ENCODE results near the gene SNX19. TPM values are rescaled to one million over a fixed set of nuclear protein-coding genes. Genes with fewer than 3 reads are reported as not detected.

The SNX19 gene
- total RNA-seq, 1 experiment from 2014 or later, result 79.3 TPM

DNA sequence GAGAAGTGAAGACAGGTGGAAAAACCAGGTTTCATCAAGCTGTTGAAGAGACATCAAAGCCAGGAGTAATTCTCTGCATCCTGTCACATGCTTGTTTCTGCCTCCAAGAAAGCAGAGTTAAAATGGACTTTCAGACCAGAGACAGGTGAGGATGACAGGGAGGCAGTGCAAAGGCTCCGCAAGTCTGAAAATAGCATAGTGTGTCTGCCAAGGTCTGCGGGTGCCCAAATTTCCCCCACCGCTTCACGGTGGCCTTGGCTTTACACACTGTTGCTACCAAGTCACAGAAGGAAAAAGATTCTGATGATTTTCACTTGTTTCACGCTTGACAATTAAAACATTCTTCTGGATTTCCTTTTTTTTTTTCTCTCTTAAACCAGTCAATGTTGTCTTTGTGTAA, 44.2 kb downstream of the SNX19 start:
- ChIA-PET POLR2A (no interaction called here), CTCF (no interaction called here)
- TF ChIP-seq TCF7L2 (IDR thresholded peaks at IDR 0.05; ENCODE audit: low read depth, low read length) (no peak), POLR2AphosphoS5 (IDR thresholded peaks at IDR 0.05; ENCODE audit: low read depth, low read length) (no peak), SIN3A (IDR thresholded peaks at IDR 0.05; ENCODE audit: borderline replicate concordance, insufficient read depth, low read depth, low read length) (no peak)
- TF ChIP-seq, protein P1, sequence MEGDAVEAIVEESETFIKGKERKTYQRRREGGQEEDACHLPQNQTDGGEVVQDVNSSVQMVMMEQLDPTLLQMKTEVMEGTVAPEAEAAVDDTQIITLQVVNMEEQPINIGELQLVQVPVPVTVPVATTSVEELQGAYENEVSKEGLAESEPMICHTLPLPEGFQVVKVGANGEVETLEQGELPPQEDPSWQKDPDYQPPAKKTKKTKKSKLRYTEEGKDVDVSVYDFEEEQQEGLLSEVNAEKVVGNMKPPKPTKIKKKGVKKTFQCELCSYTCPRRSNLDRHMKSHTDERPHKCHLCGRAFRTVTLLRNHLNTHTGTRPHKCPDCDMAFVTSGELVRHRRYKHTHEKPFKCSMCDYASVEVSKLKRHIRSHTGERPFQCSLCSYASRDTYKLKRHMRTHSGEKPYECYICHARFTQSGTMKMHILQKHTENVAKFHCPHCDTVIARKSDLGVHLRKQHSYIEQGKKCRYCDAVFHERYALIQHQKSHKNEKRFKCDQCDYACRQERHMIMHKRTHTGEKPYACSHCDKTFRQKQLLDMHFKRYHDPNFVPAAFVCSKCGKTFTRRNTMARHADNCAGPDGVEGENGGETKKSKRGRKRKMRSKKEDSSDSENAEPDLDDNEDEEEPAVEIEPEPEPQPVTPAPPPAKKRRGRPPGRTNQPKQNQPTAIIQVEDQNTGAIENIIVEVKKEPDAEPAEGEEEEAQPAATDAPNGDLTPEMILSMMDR (IDR thresholded peaks at IDR 0.05), result no peak
- TF ChIP-seq, protein P2, sequence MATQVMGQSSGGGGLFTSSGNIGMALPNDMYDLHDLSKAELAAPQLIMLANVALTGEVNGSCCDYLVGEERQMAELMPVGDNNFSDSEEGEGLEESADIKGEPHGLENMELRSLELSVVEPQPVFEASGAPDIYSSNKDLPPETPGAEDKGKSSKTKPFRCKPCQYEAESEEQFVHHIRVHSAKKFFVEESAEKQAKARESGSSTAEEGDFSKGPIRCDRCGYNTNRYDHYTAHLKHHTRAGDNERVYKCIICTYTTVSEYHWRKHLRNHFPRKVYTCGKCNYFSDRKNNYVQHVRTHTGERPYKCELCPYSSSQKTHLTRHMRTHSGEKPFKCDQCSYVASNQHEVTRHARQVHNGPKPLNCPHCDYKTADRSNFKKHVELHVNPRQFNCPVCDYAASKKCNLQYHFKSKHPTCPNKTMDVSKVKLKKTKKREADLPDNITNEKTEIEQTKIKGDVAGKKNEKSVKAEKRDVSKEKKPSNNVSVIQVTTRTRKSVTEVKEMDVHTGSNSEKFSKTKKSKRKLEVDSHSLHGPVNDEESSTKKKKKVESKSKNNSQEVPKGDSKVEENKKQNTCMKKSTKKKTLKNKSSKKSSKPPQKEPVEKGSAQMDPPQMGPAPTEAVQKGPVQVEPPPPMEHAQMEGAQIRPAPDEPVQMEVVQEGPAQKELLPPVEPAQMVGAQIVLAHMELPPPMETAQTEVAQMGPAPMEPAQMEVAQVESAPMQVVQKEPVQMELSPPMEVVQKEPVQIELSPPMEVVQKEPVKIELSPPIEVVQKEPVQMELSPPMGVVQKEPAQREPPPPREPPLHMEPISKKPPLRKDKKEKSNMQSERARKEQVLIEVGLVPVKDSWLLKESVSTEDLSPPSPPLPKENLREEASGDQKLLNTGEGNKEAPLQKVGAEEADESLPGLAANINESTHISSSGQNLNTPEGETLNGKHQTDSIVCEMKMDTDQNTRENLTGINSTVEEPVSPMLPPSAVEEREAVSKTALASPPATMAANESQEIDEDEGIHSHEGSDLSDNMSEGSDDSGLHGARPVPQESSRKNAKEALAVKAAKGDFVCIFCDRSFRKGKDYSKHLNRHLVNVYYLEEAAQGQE (IDR thresholded peaks at IDR 0.05; ENCODE audit: insufficient read depth in 1 of 2, low read depth in 2 of 2, low read length in 1 of 2), result no peak
- Histone ChIP-seq H3K4me1 (ENCODE audit: control insufficient read depth, insufficient read depth, low read length) (no peaks in the 10 kb centered on the region), H3K4me3 (ENCODE audit: low read depth in 2 of 2, low read length in 2 of 2) (no peak overlapping the region), H3K36me3 (ENCODE audit: control insufficient read depth, insufficient read depth, low read length) (peaks cover 5% of the 10 kb centered on the region), H3K9me3 (ENCODE audit: control insufficient read depth, insufficient read depth, low read depth, low read length) (no peaks in the 10 kb centered on the region), H3K27me3 (ENCODE audit: control insufficient read depth, insufficient read depth, low read length) (no peaks in the 10 kb centered on the region), H3K27ac (ENCODE audit: low read length) (no peak overlapping the region)
- no TSS peak for BruUV-seq (replicated peaks)
- in situ Hi-C loops (cut with HindIII; ENCODE audit: low pct_unique_long_range_greater_than_20kb, low sequenced_read_pairs), result no loop called here
- intact Hi-C loops (cut with micrococcal nuclease; ENCODE audit: unreplicated experiment), result no loop called here
- ATAC-seq, result no peak
- DNase-seq (ENCODE audit: low read depth, low spot score), result no peak

- DNase-seq (ENCODE audit: low read depth, low spot score), result no peak
- CTCF ChIA-PET, result no interaction called here
These were observed 44.7 kb downstream of the SNX19 start for GRCh38 chr11:130871616-130872015.

GRCh38 chr11:130868721-130869390, 47.4 kb downstream of the SNX19 start:
- Histone ChIP-seq H3K9me3 (ENCODE audit: control insufficient read depth, insufficient read depth, low read depth, low read length) (no peaks in the 10 kb centered on the region), H3K27me3 (ENCODE audit: control insufficient read depth, insufficient read depth, low read length) (no peaks in the 10 kb centered on the region), H3K4me3 (ENCODE audit: low read depth in 2 of 2, low read length in 2 of 2) (no peak overlapping the region), H3K27ac (ENCODE audit: low read length) (no peak overlapping the region), H3K4me1 (ENCODE audit: control insufficient read depth, insufficient read depth, low read length) (no peaks in the 10 kb centered on the region), H3K36me3 (ENCODE audit: control insufficient read depth, insufficient read depth, low read length) (no peaks in the 10 kb centered on the region)
- POLR2A ChIA-PET, result no interaction called here
- in situ Hi-C loops (cut with HindIII; ENCODE audit: low pct_unique_long_range_greater_than_20kb, low sequenced_read_pairs) (no loop called here), intact Hi-C loops (cut with micrococcal nuclease; ENCODE audit: unreplicated experiment) (no loop called here)
- DNase-seq (ENCODE audit: low read depth, low spot score), result no peak
- CTCF ChIA-PET, result no interaction called here
- no peak for TF ChIP-seq SIN3A (IDR thresholded peaks at IDR 0.05; ENCODE audit: borderline replicate concordance, insufficient read depth, low read depth, low read length)
- no peak for TF ChIP-seq POLR2AphosphoS5 (IDR thresholded peaks at IDR 0.05; ENCODE audit: low read depth, low read length)
- ATAC-seq, result no peak
- no TSS peak for BruUV-seq (replicated peaks)

More at GRCh38 chr11:130871616-130872015, 44.7 kb downstream of the SNX19 start:
- H3K4me3 ChIP-seq (ENCODE audit: low read depth in 2 of 2, low read length in 2 of 2), result no peak overlapping the region
- H3K27me3 ChIP-seq (ENCODE audit: control insufficient read depth, insufficient read depth, low read length), result no peaks in the 10 kb centered on the region
- no peak overlapping the region for H3K27ac ChIP-seq (ENCODE audit: low read length)
- H3K9me3 ChIP-seq (ENCODE audit: control insufficient read depth, insufficient read depth, low read depth, low read length), result no peaks in the 10 kb centered on the region
- intact Hi-C loops (cut with micrococcal nuclease; ENCODE audit: unreplicated experiment) (no loop called here), in situ Hi-C loops (cut with HindIII; ENCODE audit: low pct_unique_long_range_greater_than_20kb, low sequenced_read_pairs) (no loop called here)
- POLR2A ChIA-PET, result no interaction called here
- H3K36me3 ChIP-seq (ENCODE audit: control insufficient read depth, insufficient read depth, low read length), result peaks cover 4% of the 10 kb centered on the region; the same call in 1 of the 2 replicates
- ATAC-seq, result no peak
- TF ChIP-seq TCF7L2 (IDR thresholded peaks at IDR 0.05; ENCODE audit: low read depth, low read length), result no peak
- TF ChIP-seq POLR2AphosphoS5 (IDR thresholded peaks at IDR 0.05; ENCODE audit: low read depth, low read length), result no peak
- BruUV-seq (replicated peaks), result no TSS peak
- H3K4me1 ChIP-seq (ENCODE audit: control insufficient read depth, insufficient read depth, low read length), result no peaks in the 10 kb centered on the region

All from Panc1 (cell line).